Hepatocyte (in vitro differentiated cells): ENCODE measurements around the gene BAX.

Source experiments
- CTCF ChIP-seq: fragments of 200-600 bp; sonication (generic); IDR thresholded peaks from 2 replicates; pipeline ENCODE4 v1.5.1; 2016; ENCODE audit warnings: antibody characterized with exemption, mild to moderate bottlenecking; ENCODE audit not compliant: poor library complexity
- EZH2 ChIP-seq: fragments of 200-600 bp; sonication (generic); IDR thresholded peaks from 2 replicates; pipeline ENCODE4 v1.6.1; 2016; ENCODE audit warnings: antibody characterized with exemption, mild to moderate bottlenecking, borderline replicate concordance

- TF ChIP-seq CTCF (no peak), EZH2 (no peak)
These were observed 55.8 kb downstream of the BAX start for GRCh38 chr19:49010453-49010852.
